Brain microvascular endothelial cell (primary cell): ENCODE data around the gene TFDP2.

Source experiments
- DNase-seq: peaks from one replicate; pipeline ENCODE4 v3.0.0-alpha.2; 2020
- H3K27ac ChIP-seq: fragments of 250-450 bp; sonication (Bioruptor Pico); 2 replicates; pipeline ENCODE4 v1.5.1; 2020; ENCODE audit warnings: mild to moderate bottlenecking, moderate library complexity
- H3K27me3 ChIP-seq: fragments of 250-450 bp; sonication (Bioruptor Pico); replicated peaks from 2 replicates; pipeline ENCODE4 v1.5.1; 2020; ENCODE audit warnings: mild to moderate bottlenecking
- H3K36me3 ChIP-seq: fragments of 250-450 bp; sonication (Bioruptor Pico); replicated peaks from 2 replicates; pipeline ENCODE4 v1.5.1; 2020; ENCODE audit warnings: mild to moderate bottlenecking
- H3K4me3 ChIP-seq: 2 replicates; pipeline ENCODE4 v1.5.1; 2011; ENCODE audit warnings: low read depth, mild to moderate bottlenecking, control low read depth, low read length, moderate library complexity
- CTCF ChIP-seq: IDR thresholded peaks from 2 replicates; pipeline ENCODE4 v1.5.1; 2011; ENCODE audit warnings: low read depth, mild to moderate bottlenecking, moderate library complexity, low read length, control low read depth, inconsistent platforms; ENCODE audit errors: missing control alignments
- in situ Hi-C: cut with HindIII; loops from 2 replicates; pipeline ENCODE4 v1.10.0; 2017; ENCODE audit warnings: low sequenced_read_pairs, low pct_ligation_motif_present

Gene TFDP2

DNA sequence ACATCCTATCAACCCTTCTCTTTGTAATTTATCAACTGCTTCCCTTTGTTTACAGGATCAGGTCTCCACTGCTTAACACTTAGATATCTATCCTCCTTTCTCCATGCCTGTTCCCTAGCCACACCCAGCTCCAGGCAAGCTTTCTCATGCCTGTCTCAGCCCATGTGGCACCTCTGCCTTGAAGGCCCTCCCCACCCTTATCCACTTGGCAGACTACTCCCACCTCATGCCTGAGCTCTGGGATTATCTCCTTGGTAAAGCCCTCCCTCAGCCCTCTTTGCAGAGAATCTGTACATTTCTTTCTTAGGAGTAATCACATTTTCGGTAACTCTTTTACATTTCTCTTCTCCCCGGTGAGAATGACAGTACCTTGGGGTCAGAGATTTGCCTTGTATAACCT lies 176.9 kb downstream of the TFDP2 start:
- Histone ChIP-seq H3K27ac (no peak overlapping the region), H3K36me3 (no peaks in the 10 kb centered on the region), H3K27me3 (no peaks in the 10 kb centered on the region), H3K4me3 (no peak overlapping the region)
- no peak for TF ChIP-seq CTCF
- DNase-seq = no peak
- in situ Hi-C loops = no loop called here

DNA sequence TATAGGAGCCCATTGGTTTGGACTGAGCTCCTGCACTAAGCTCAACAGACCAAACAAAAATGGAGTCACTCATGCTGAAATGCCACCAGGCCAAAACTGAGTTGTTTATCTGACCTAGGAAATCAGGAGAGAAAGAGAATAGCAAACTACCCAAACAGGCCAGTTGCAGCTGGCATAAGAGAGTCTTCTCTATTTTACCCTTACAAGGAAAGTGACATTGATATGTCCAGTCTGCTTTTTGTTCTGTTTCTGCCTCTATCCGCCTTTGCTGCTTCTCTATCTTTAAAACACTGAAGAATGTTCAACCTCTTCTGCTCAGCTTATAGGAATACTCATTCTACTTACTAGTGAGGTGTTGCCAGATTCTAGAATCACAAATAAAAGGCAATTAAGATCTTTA lies 177.8 kb downstream of the TFDP2 start:
- Histone ChIP-seq H3K36me3 (no peaks in the 10 kb centered on the region), H3K27me3 (no peaks in the 10 kb centered on the region), H3K4me3 (no peak overlapping the region), H3K27ac (no peak overlapping the region)
- in situ Hi-C loops = no loop called here
- DNase-seq = no peak
- no peak for TF ChIP-seq CTCF

- in situ Hi-C loops = no loop called here
- no peak for TF ChIP-seq CTCF
- no peaks in the 10 kb centered on the region for H3K27me3 ChIP-seq
- H3K36me3 ChIP-seq = no peaks in the 10 kb centered on the region
- no peak overlapping the region for H3K27ac ChIP-seq
- DNase-seq = no peak
- no peak overlapping the region for H3K4me3 ChIP-seq
Observed at GRCh38 chr3:141969711-141970110, 179.6 kb downstream of the TFDP2 start.

DNA sequence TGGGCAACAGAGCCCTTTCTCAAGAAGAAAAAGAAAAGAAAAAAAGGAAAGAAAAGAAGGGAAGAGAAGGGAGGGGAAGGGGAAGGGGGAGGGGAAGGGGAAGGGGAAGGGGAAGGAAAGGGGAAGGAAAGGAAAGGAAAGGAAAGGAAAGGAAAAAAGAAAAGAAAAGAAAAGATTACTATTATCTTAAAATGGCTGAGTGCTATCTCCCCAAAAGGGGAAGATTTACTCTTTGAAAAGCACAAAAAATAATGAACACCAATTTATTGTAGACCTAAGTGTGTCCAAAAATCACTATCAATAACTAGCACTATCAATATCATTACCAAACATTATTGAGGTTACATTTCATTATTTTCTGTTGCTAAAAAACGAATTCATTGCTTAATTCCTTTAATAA lies 183.9 kb downstream of the TFDP2 start:
- H3K36me3 ChIP-seq = no peaks in the 10 kb centered on the region
- H3K27me3 ChIP-seq = no peaks in the 10 kb centered on the region
- in situ Hi-C loops = no loop called here
- no peak overlapping the region for H3K4me3 ChIP-seq
- H3K27ac ChIP-seq = no peak overlapping the region
- TF ChIP-seq CTCF = no peak
- DNase-seq = no peak

- Histone ChIP-seq H3K4me3 (no peak overlapping the region), H3K27me3 (no peaks in the 10 kb centered on the region), H3K36me3 (no peaks in the 10 kb centered on the region), H3K27ac (no peak overlapping the region)
- no peak for TF ChIP-seq CTCF
- in situ Hi-C loops = no loop called here
- no peak for DNase-seq
Observed at GRCh38 chr3:141963301-141963700, 186.0 kb downstream of the TFDP2 start.

DNA sequence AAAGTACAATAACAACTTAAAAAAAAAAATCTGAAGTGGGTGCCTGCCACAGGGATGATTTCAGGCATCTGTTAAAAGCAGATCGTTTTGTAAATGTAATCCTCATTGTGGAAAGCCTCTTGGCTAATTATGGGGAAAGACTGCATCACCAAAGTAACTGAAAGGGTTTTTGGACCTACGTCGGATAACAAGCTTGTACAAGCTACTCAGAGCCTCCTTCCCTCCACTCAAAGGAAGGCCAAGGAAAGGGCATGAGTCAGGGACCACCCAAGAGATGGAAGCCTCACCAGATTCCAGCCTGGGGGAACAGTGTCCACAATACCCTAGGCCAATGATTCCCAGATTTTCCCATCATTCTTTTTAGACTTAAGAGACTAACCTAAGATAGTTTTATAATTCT lies 188.6 kb downstream of the TFDP2 start:
- H3K36me3 ChIP-seq = no peaks in the 10 kb centered on the region
- H3K27me3 ChIP-seq = no peaks in the 10 kb centered on the region
- peak overlapping the region; percentile 60 for H3K27ac ChIP-seq
- H3K4me3 ChIP-seq = no peak overlapping the region
- DNase-seq = no peak
- in situ Hi-C loops = no loop called here
- no peak for TF ChIP-seq CTCF
